GM18909 (cell line): ENCODE measurements around the gene GRIN1.

Experiments used
- ATAC-seq: cut with Tn5 transposase; IDR thresholded peaks from one replicate; pipeline ENCODE4 v1.9.1; 2021; ENCODE audit warnings: mild to moderate bottlenecking; ENCODE audit not compliant: unreplicated experiment, poor library complexity

GRIN1 gene

GRCh38 chr9:137205126-137206069 lies 66.4 kb downstream of the GRIN1 start, which contains the start of the genes NDOR1 and TMEM203:
TSS of gene NDOR1 (plus strand) at chr9:137205700. CDS start at chr9:137205778, 78 bp downstream.
TSS of gene TMEM203 (minus strand) at chr9:137205648. CDS start at chr9:137205414, 234 bp downstream.
- peak; percentile 51 for ATAC-seq

DNA sequence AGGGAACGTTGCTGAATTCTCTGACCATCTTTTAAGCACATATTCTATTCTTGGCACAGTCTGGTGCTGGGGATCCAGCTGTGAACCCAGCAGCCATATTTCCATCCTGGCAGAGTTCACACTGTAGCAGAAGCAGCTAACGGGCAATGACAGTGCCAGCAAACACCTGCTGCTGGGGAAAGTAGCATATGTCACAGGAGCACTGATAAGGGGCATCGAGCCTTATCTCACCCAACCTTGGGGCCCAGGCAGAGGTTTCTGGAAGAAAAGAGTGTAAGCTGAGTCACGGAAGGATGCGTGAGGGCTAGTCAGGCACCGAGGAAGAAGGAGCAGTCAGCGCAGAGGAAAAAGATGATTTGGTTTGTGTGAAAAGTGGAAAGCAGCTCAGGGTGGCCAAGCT lies 67.6 kb downstream of the GRIN1 start:
- ATAC-seq: no peak

- no peak for ATAC-seq
Measured at GRCh38 chr9:137211532-137211931, 72.6 kb downstream of the GRIN1 start.

GRCh38 chr9:137212520-137212919 lies 73.6 kb downstream of the GRIN1 start:
- ATAC-seq: no peak

DNA sequence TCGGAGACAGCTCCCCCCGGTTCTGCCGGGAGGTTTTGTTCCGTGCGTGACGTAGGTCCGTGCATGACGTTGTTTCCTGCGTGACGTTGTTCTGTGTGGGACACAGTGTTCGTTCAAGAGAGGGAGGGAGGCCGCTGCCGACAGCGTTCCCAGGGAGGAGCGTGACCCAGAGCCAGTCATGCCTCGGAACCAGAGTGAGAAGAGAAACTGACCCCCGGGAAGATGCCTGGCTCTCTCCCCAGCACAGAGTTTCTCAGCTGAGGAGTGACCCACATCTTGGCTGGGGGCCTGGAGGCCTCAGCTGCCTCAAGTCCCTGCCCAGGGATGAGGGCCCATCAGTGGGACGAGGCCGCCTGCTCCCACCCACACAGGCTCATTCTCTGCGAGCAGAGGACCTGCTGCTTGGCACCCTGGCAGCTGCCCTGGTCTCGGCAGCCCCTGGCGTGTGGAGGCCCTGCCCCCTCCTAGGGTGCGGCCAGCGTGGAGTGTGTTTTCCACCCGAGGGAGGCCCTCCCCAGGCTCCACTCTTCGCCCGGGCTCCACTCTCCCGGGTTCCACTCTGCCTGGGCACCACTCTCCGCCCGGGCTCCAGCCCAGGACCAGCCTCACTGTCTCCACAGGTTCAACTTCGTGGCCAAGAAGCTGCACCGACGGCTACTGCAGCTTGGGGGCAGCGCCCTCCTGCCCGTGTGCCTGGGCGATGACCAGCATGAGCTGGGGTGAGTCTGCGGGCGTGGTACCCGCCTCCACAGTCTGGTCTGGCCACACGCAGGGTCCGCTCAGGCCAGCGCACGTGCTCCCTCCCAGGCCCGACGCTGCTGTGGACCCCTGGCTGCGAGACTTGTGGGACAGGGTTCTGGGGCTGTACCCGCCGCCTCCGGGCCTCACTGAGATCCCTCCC lies 74.5 kb downstream of the GRIN1 start:
- no peak for ATAC-seq

DNA sequence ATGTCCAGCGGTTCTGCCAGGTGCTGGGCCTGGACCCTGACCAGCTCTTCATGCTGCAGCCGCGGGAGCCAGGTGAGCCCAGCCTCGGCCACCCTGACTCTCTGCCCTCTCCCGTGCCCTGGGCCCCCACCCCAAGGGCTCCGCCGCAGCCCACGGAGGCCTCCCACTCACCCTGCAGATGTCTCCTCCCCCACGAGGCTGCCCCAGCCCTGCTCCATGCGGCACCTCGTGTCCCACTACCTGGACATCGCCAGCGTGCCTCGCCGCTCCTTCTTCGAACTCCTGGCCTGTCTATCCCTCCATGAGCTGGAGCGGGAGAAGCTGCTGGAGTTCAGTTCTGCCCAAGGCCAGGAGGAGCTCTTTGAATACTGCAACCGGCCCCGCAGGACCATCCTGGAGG lies 75.7 kb downstream of the GRIN1 start:
- no peak for ATAC-seq

GRCh38 chr9:137215196-137215986 lies 76.4 kb downstream of the GRIN1 start:
- ATAC-seq: no peak

GRCh38 chr9:137216188-137216965 lies 77.4 kb downstream of the GRIN1 start:
- ATAC-seq: no peak

GRCh38 chr9:137217276-137218211 lies 78.6 kb downstream of the GRIN1 start:
- no peak for ATAC-seq

- no peak for ATAC-seq
Measured at GRCh38 chr9:137218212-137218753, 79.3 kb downstream of the GRIN1 start.
